OCI-LY1 (cell line): ENCODE measurements around the gene CYSLTR1.

Source experiments
- H2AFZ ChIP-seq: fragments of 200-600 bp; sonication (generic), shearing (Covaris generic); 2 replicates; pipeline ENCODE4 v1.6.0; 2014; ENCODE audit warnings: antibody characterized with exemption, mild to moderate bottlenecking, low read length
- H3F3A ChIP-seq: fragments of 200-600 bp; sonication (generic), shearing (Covaris generic); 2 replicates; pipeline ENCODE4 v1.6.0; 2014; ENCODE audit warnings: mild to moderate bottlenecking, antibody characterized with exemption, low read length, moderate library complexity; ENCODE audit not compliant: insufficient read depth
- H3K27ac ChIP-seq: fragments of 200-600 bp; sonication (generic); 2 replicates; pipeline ENCODE4 v1.5.1; 2014; ENCODE audit warnings: low read length, mixed run types, mild to moderate bottlenecking, low read depth; ENCODE audit not compliant: poor library complexity, severe bottlenecking
- H3K27me3 ChIP-seq: fragments of 200-600 bp; sonication (generic); 2 replicates; pipeline ENCODE4 v1.6.0; 2014; ENCODE audit warnings: antibody characterized with exemption, mild to moderate bottlenecking, low read length, moderate library complexity; ENCODE audit not compliant: insufficient read depth
- H3K36me3 ChIP-seq: fragments of 200-600 bp; sonication (generic); 2 replicates; pipeline ENCODE4 v1.6.1; 2014; ENCODE audit warnings: mild to moderate bottlenecking, antibody characterized with exemption, low read length, moderate library complexity, mixed read lengths; ENCODE audit not compliant: insufficient read depth
- H3K4me1 ChIP-seq: fragments of 200-600 bp; sonication (generic); 2 replicates; pipeline ENCODE4 v1.5.1; 2014; ENCODE audit warnings: mild to moderate bottlenecking, low read length, moderate library complexity; ENCODE audit not compliant: insufficient read depth, severe bottlenecking
- H3K4me2 ChIP-seq: fragments of 200-600 bp; sonication (generic), shearing (Covaris generic); 2 replicates; pipeline ENCODE4 v1.6.1; 2014; ENCODE audit warnings: low read length
- H3K4me3 ChIP-seq: fragments of 200-600 bp; sonication (generic); 2 replicates; pipeline ENCODE4 v1.5.1; 2014; ENCODE audit warnings: low read length, low read depth, mild to moderate bottlenecking, mixed read lengths; ENCODE audit not compliant: poor library complexity, severe bottlenecking
- H3K79me2 ChIP-seq: fragments of 200-600 bp; shearing (Covaris generic); 2 replicates; pipeline ENCODE4 v1.6.1; 2016; ENCODE audit warnings: mixed run types, low read length, mixed read lengths; ENCODE audit not compliant: insufficient read depth
- H3K9ac ChIP-seq: fragments of 200-600 bp; sonication (generic), shearing (Covaris generic); 2 replicates; pipeline ENCODE4 v1.6.1; 2014; ENCODE audit warnings: mild to moderate bottlenecking, low read length, mixed read lengths
- H3K9me2 ChIP-seq: fragments of 200-600 bp; sonication (generic), shearing (Covaris generic); 2 replicates; pipeline ENCODE4 v1.6.1; 2014; ENCODE audit warnings: low read depth, mild to moderate bottlenecking, low read length, mixed read lengths
- H3K9me3 ChIP-seq: fragments of 200-600 bp; shearing (Covaris generic); 2 replicates; pipeline ENCODE4 v1.6.1; 2014; ENCODE audit warnings: low read length, mixed read lengths
- H4K20me1 ChIP-seq: fragments of 200-600 bp; sonication (generic), shearing (Covaris generic); 2 replicates; pipeline ENCODE4 v1.6.0; 2016; ENCODE audit warnings: mild to moderate bottlenecking, low read length; ENCODE audit not compliant: insufficient read depth
- CTCF ChIP-seq: fragments of 200-600 bp; sonication (generic), shearing (Covaris generic); IDR thresholded peaks from 2 replicates; pipeline ENCODE4 v1.5.1; 2017; ENCODE audit warnings: mild to moderate bottlenecking, antibody characterized with exemption, low read length, moderate library complexity, mixed read lengths
- EZH2 ChIP-seq: fragments of 200-600 bp; sonication (generic), shearing (Covaris generic); IDR thresholded peaks from 2 replicates; pipeline ENCODE4 v1.8.0; 2017; ENCODE audit warnings: borderline replicate concordance, mixed run types, mild to moderate bottlenecking, antibody characterized with exemption, low read length, moderate library complexity, mixed read lengths

Gene CYSLTR1

GRCh38 chrX:78331708-78332107 lies 4.3 kb upstream of the CYSLTR1 start:
- no peaks in the 10 kb centered on the region for H3K9me3 ChIP-seq
- no peaks in the 10 kb centered on the region for H3K27me3 ChIP-seq
- no peak overlapping the region for H3K9ac ChIP-seq
- no peak overlapping the region for H3K4me2 ChIP-seq
- H3K4me3 ChIP-seq, result no peak overlapping the region
- H3F3A ChIP-seq, result no peaks in the 10 kb centered on the region
- TF ChIP-seq CTCF, result no peak
- TF ChIP-seq EZH2, result no peak
- H3K79me2 ChIP-seq, result no peaks in the 10 kb centered on the region
- H4K20me1 ChIP-seq, result no peaks in the 10 kb centered on the region
- no peak overlapping the region for H2AFZ ChIP-seq
- no peaks in the 10 kb centered on the region for H3K36me3 ChIP-seq
- H3K27ac ChIP-seq, result no peak overlapping the region
- H3K9me2 ChIP-seq, result no peaks in the 10 kb centered on the region
- H3K4me1 ChIP-seq, result peaks cover 8% of the 10 kb centered on the region

GRCh38 chrX:78330540-78330939 lies 3.1 kb upstream of the CYSLTR1 start:
- H3K9ac ChIP-seq, result no peak overlapping the region
- no peaks in the 10 kb centered on the region for H3K27me3 ChIP-seq
- H3F3A ChIP-seq, result no peaks in the 10 kb centered on the region
- no peak for TF ChIP-seq CTCF
- no peak for TF ChIP-seq EZH2
- H2AFZ ChIP-seq, result no peak overlapping the region
- H3K27ac ChIP-seq, result no peak overlapping the region
- no peak overlapping the region for H3K4me3 ChIP-seq
- no peak overlapping the region for H3K4me2 ChIP-seq
- H3K4me1 ChIP-seq, result peaks cover 8% of the 10 kb centered on the region
- no peaks in the 10 kb centered on the region for H3K9me2 ChIP-seq
- no peaks in the 10 kb centered on the region for H4K20me1 ChIP-seq
- H3K36me3 ChIP-seq, result no peaks in the 10 kb centered on the region
- no peaks in the 10 kb centered on the region for H3K79me2 ChIP-seq
- no peaks in the 10 kb centered on the region for H3K9me3 ChIP-seq

GRCh38 chrX:78330068-78330467 lies 2.7 kb upstream of the CYSLTR1 start:
- TF ChIP-seq CTCF (no peak), EZH2 (no peak)
- peaks cover 8% of the 10 kb centered on the region for H3K4me1 ChIP-seq
- no peak overlapping the region for H3K4me3 ChIP-seq
- H3K27me3 ChIP-seq, result no peaks in the 10 kb centered on the region
- no peaks in the 10 kb centered on the region for H3K9me2 ChIP-seq
- no peaks in the 10 kb centered on the region for H3K9me3 ChIP-seq
- no peaks in the 10 kb centered on the region for H3K36me3 ChIP-seq
- no peaks in the 10 kb centered on the region for H4K20me1 ChIP-seq
- no peak overlapping the region for H3K9ac ChIP-seq
- no peak overlapping the region for H3K4me2 ChIP-seq
- H2AFZ ChIP-seq, result no peak overlapping the region
- no peaks in the 10 kb centered on the region for H3F3A ChIP-seq
- H3K27ac ChIP-seq, result no peak overlapping the region
- H3K79me2 ChIP-seq, result no peaks in the 10 kb centered on the region
